Epidermal melanocyte (primary cell): ENCODE data around the gene PIGB.
"Not testable (repeated sequence)": the region's sequence is repeated elsewhere in the genome, so short reads cannot be mapped to it uniquely, and the experiment has no call there.

Experiments used
- DNase-seq: peaks from one replicate; pipeline ENCODE4 v3.0.0; 2011; ENCODE audit warnings: low spot score; ENCODE audit not compliant: insufficient read length

The PIGB gene

GRCh38 chr15:55379095-55379494 lies 60.1 kb downstream of the PIGB start:
- DNase-seq, result no peak

GRCh38 chr15:55381595-55381994 lies 62.6 kb downstream of the PIGB start:
- DNase-seq, result no peak

- no peak for DNase-seq
Observed at GRCh38 chr15:55383687-55384086, 64.7 kb downstream of the PIGB start.

DNA sequence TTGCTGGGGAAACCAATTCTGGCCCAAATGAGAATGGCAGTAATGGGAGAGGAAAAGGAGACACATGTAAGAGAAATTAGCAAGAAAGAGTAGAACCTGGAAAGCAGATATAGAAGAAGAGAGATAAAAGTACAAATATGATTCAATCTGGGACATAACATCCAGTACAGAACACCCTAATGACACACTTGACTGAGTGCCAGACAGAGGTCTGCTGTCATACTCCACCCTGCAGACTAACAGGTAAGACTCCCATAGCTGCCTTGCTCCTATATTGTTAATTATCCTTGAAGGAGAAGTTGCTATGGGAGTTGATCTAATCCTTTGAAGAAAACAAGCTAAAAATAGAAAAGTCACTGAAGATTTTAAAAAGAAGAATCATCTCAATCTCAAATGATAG lies 68.0 kb downstream of the PIGB start:
- no peak for DNase-seq

- no peak for DNase-seq
Observed at GRCh38 chr15:55389264-55389607, 70.2 kb downstream of the PIGB start.

DNA sequence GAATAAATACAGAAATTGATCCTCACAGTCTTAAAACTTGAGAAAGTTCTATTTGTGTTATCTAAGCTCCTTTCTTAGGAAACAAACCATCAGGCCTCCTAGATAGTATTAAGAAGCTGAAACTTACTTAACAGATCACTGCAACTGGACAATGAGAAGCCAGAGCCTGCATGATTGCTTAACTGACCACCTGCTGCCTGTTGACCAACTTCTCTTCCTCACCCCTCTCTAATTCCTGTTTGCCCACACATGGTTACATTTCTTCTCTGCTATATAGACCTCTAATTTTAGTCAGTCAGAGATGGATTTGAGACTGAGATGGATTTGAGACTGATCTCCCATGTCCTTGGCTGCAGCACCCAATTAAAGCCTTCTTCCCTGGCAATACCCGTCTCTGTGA lies 75.7 kb downstream of the PIGB start:
- no peak for DNase-seq

DNA sequence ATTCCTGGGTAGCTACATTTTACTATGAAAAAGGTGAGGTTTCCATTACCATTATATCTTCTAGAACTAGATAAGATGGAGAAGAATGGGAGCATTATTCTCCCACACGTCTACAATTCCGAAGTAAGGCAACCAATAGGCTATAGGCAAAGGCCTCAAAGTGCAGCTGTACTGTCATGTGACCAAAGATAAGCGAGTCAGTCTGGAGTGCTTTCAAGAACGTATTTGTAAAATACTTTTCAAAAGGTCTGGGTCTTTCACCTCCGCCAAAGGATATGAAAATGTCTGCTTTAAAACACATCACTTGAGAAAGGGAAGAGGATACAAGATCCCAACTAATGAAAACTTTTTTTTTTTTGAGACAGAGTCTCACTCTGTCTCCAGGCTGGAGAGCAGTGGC lies 79.2 kb downstream of the PIGB start:
- no peak for DNase-seq

GRCh38 chr15:55400050-55400449 lies 81.0 kb downstream of the PIGB start:
- DNase-seq, result not testable (repeated sequence)

DNA sequence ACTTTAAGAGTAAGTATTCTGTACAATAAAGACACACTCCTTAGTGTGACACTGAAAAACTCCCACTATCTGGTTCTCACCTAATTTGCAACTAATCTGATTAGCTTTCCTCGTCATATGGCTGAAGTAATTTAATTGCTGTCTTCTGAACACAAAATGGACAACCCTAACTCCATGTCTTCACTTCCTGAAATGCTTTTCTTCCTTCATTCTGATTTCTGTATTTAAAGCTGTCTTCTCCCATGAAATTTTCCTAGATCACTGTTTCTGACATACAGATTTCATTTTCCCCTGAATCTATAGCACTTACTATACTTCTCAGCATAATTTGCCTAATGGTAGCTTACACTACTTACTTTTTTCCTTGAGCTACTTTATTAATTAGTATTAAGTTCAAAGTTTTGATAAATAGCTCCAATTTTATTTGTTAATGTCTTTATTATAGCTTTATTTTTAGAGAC lies 82.8 kb downstream of the PIGB start:
- no peak for DNase-seq

GRCh38 chr15:55402707-55403106 lies 83.7 kb downstream of the PIGB start:
- DNase-seq, result no peak

- DNase-seq, result no peak
Observed at GRCh38 chr15:55403531-55403930, 84.5 kb downstream of the PIGB start.
